DMS153 treated with DMSO at 0.1 percent for 48 hours (cell line): ENCODE measurements around the gene YPEL1.
A peak's percentile ranks its signal among the peaks of the same experiment; 100 is the strongest.

ENCODE experiments used
- DNase-seq: peaks from one replicate; lab custom pipeline; 2025; ENCODE audit not compliant: unreplicated experiment; lab: John Stamatoyannopoulos, UW

Gene YPEL1

DNA sequence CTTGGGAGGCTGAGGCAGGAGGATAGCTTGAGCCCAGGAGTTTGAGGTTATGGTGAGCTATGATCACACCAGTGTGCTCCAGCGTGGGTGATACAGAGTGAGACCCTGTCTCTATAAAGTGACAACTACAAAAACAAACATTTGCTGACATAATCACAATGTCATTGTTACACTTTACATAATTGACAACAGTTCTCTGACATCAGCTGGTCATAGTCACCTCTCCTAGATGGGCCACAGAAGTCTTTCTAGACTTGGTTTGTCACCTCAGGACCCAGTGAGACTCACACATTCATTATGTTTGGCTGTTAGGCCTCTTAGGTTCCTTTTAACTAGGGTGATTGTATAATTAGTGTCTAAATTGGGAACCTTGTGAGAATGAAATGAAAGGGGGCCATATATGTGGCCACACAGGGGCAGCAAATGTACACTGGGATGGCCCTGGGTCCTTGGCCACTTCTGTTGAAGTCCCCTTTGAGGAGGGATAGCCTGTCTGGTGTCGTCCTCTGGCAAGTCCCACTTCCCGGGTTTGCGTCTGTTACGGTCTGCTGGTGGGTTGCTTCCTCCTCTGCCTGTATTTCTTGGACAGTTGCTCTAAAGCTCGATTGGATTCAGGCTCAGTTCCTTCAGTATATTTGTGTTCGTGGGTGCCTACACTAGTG is 75.6 kb downstream of the YPEL1 start:
- no peak for DNase-seq

DNA sequence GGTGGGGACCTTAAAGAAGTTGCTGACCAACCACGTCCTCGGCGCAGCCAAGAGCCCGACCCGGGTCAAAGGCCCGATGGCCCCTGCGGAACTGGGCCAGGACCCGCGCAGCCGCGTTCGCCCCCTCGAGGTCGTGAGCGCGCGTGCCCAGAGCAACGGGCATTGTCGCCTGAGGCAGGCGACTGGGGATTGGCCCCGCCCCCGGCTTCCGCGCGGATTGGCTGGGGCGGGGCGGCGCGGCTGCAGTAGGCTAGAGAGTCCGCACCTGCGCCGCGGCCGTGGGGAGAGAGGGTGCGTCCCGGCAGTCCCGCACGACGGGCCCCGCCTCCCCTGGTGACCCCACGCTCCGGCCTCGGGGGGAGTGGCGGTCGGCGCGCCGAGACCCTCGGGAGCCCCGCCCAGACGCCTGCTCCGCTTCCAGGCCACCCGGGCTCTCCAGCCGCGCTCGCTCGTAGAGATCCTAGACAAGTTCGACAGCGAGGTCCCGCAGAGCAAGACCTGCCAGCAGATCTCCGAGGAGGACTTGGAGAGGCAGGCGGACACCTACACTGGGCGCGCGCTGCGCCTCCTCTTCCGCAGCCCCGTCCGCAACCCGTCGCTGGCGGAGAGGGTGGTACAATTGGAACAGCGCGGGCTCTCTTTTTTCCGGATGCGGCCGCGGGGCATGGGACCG is 78.1 kb downstream of the YPEL1 start:
- peak; percentile 86 for DNase-seq

DNA sequence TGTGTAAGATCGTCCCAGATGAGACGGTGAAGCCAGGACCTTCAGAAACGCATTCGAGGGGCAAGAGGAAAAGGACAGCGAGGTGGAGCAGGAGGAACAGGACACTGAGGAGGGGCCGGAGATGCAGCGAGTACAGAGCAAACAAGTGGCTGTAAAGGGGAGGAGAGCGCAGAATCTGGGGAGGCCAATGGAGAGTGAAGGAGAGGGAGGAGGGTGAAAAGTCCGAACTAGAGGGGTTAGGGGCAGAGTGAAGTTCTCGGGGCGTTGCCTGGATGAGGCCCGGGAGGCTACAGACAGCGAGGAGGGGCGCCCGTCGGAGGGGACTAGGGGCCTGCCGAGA is 78.6 kb downstream of the YPEL1 start:
- DNase-seq = no peak

DNA sequence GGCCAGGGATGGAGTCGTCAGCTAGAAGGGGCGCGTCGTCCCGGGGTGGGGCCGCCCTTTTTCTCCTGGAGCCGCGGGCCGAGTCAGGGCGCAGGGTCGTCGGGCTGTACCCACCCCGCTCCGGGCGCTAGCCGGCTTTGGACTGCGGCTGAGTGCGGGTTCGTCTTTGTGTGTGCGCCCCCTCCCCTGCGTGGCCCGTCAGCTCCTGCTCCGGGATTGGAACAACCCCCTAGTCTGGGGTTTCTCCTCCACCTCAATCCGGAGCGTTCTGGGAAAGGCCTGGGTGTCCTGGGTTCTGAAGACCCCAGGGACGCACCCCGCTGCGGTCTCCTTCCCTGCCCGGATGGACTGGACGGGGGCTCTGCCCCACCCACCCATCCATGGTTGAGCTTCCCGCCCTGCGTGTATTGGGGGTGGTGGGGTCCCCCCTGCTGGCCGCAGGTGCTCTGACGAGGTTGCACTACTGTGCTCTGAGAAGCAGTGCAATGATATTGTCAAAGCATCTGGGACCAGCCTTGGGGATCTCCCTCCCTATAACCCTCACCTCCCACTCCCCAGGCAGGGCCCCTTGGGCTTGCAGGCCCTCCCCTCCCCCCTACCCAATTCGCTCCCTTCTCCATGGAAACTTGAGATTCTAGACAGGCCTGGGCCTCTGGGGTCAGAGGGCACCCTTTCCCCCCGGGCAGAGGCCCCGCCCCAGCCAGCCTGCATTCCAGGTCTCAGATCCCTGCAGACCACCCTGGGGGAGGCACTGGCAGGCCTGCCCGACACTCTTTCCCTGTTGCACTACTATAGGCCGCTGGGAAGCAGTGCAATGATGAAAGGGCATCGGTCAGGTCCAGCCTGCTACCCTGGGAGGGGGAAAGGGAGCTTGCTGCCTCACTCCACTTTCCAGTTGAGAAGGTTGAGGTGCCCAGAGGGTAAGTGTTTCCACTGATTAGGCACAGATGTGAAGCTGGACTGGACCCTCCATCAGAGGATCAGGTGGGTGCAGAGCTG is 82.7 kb downstream of the YPEL1 start:
- no peak for DNase-seq

DNA sequence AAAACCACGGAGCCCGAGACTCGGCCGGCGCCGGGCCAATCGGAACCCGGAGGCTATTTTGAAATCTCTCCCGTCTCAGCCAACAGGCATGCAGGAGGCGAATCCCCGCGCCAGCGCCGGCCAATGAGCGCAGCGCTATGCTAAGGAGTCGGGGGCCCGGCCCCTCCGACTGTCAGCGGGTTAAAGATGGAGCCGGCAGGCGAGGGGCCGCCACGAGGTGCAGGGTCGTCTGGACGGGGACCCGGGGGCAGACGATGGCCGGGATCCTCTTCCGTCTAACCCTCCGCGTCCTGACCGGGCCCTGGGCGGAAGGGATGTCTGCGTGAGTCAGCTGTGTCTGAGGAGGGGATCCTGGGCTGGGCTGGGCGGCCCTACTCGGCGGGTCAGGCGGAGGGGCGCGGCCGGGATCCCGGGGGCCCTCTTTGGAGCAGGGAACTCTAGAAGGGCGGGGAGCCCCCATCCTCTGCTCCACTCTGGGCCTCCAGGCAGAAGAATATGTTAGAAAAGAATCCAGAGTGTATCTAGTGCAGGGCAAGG is 83.5 kb downstream of the YPEL1 start:
- peak; percentile 82 for DNase-seq

DNA sequence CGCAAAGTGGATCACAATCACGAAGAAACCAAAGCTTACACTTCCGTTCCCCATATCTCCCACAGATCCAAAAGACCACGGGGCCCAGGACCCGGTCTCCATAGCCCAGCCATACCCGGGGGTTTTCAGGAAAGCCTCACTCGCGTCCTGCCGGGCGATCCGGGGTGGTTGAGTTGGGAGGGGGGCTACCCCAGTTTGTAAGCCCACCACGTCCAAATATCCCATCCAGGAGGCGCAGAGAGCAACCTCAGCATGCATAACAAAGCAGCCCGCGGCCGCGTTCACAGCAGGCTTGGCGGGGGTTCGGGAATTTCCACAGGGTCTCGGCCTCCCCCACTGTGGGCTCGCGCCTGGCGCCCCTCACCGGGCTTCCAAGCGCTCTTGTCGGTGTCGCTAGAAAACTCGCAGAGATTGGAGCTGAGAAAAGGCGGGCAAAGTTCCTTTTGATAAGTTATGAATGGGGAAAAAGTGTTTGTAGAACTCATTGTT is 84.0 kb downstream of the YPEL1 start:
- DNase-seq = no peak

DNA sequence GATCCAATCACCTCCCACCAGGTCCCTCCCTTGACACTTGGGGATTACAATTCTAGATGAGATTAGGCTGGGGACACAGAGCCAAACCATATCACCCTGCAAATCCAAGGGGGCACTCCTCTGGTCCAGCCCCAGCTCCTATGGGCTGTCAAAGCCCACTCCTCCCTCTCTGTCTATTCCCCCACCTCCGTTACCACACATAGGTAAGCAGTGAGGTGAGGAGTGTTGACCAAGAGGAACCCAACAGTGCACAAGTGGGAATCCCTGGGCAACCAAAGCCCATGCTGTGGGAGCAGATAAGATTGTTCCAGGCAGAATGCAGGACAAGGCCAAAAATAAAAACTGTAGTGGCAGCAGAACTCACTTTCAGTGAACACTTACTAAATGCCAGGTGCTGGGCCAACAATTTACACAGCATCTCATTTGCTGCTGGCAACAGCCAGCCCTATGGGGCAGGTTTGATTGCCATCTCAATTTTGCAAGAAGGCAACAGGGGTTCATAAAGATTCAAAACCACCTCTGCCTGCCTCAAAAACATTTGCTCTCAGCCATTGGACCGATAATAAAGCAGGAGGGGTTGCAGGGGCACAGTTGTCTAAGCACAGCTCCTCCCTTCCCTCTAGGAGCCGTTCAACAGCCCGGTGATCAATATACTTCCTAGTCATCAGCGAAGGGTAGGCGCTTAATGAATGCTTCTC is 84.6 kb downstream of the YPEL1 start:
- peak; percentile 28 for DNase-seq

DNA sequence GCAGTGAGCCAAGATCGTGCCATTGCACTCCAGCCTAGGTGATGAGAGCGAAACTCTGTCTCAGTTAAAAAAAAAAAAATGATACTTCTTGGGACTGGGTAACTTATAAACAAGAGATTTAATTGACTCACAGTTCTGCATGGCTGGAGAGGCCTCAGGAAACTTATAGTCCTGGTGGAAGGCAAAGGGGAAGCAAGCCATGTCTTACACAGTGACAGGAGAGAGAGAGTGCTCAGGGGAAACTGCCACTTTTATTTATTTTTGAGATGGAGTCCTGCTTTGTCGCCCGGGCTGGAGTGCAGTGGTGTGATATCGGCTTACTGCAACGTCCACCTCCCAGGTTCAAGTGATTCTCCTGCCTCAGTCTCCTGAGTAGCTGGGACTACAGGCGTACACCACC is 85.3 kb downstream of the YPEL1 start:
- no peak for DNase-seq
